Measurements from ENCODE around the gene GPR18. TPM values are rescaled to one million over a fixed set of nuclear protein-coding genes. Genes with fewer than 3 reads are reported as not detected.
"Not testable (repeated sequence)": the region's sequence is repeated elsewhere in the genome, so short reads cannot be mapped to it uniquely, and the experiment has no call there.

Gene GPR18
- total RNA-seq, 1 donor: 0.54 TPM

- peak in 2 of 3 donors; percentile 39 to 72 for DNase-seq (ENCODE audit: low read depth in 2 of 3, low spot score in 2 of 3)
Observed at GRCh38 chr13:99231721-99232120, 26.5 kb downstream of the GPR18 start.

GRCh38 chr13:99230991-99231390, 27.2 kb downstream of the GPR18 start:
- DNase-seq (ENCODE audit: low read depth in 2 of 3, low spot score in 2 of 3): no peak

- not testable (repeated sequence) for DNase-seq (ENCODE audit: low read depth in 2 of 3, low spot score in 2 of 3)
Observed at GRCh38 chr13:99230588-99230987, 27.6 kb downstream of the GPR18 start.

- DNase-seq (ENCODE audit: low read depth in 2 of 3, low spot score in 2 of 3): peak in 1 of 3 donors; percentile 45
Observed at GRCh38 chr13:99228737-99229691, 29.2 kb downstream of the GPR18 start.

GRCh38 chr13:99227909-99228688, 30.1 kb downstream of the GPR18 start:
- no peak for DNase-seq (ENCODE audit: low read depth in 2 of 3, low spot score in 2 of 3)

- no peak for DNase-seq (ENCODE audit: low read depth in 2 of 3, low spot score in 2 of 3)
Observed at GRCh38 chr13:99227331-99227900, 30.8 kb downstream of the GPR18 start.

GRCh38 chr13:99226513-99226912, 31.7 kb downstream of the GPR18 start:
- DNase-seq (ENCODE audit: low read depth in 2 of 3, low spot score in 2 of 3): no peak

GRCh38 chr13:99225078-99225477, 33.1 kb downstream of the GPR18 start:
- no peak for DNase-seq (ENCODE audit: low read depth in 2 of 3, low spot score in 2 of 3)

- DNase-seq (ENCODE audit: low read depth in 2 of 3, low spot score in 2 of 3): no peak
Observed at GRCh38 chr13:99224021-99224420, 34.2 kb downstream of the GPR18 start.

- DNase-seq (ENCODE audit: low read depth in 2 of 3, low spot score in 2 of 3): no peak
Observed at GRCh38 chr13:99223587-99223986, 34.6 kb downstream of the GPR18 start.

- no peak for DNase-seq (ENCODE audit: low read depth in 2 of 3, low spot score in 2 of 3)
Observed at GRCh38 chr13:99221567-99222239, 36.5 kb downstream of the GPR18 start.

GRCh38 chr13:99220199-99220935, 37.8 kb downstream of the GPR18 start:
- no peak for DNase-seq (ENCODE audit: low read depth in 2 of 3, low spot score in 2 of 3)

GRCh38 chr13:99218969-99219368, 39.2 kb downstream of the GPR18 start:
- DNase-seq (ENCODE audit: low read depth in 2 of 3, low spot score in 2 of 3): peak in 1 of 3 donors; percentile 47

- DNase-seq (ENCODE audit: low read depth in 2 of 3, low spot score in 2 of 3): no peak
Observed at GRCh38 chr13:99218545-99218944, 39.6 kb downstream of the GPR18 start.

GRCh38 chr13:99218126-99218525, 40.1 kb downstream of the GPR18 start:
- DNase-seq (ENCODE audit: low read depth in 2 of 3, low spot score in 2 of 3): no peak

- DNase-seq (ENCODE audit: low read depth in 2 of 3, low spot score in 2 of 3): no peak
Observed at GRCh38 chr13:99217461-99218110, 40.6 kb downstream of the GPR18 start.

- DNase-seq (ENCODE audit: low read depth in 2 of 3, low spot score in 2 of 3): peak in 1 of 3 donors; percentile 46
Observed at GRCh38 chr13:99215184-99215830, 42.9 kb downstream of the GPR18 start.

- no peak for DNase-seq (ENCODE audit: low read depth in 2 of 3, low spot score in 2 of 3)
Observed at GRCh38 chr13:99214731-99215130, 43.4 kb downstream of the GPR18 start.

- DNase-seq (ENCODE audit: low read depth in 2 of 3, low spot score in 2 of 3): no peak
Observed at GRCh38 chr13:99214232-99214631, 43.9 kb downstream of the GPR18 start.

Data from hematopoietic multipotent progenitor cell (in vitro differentiated cells).